ENCODE measurements around the gene EIF2S2.

DNA sequence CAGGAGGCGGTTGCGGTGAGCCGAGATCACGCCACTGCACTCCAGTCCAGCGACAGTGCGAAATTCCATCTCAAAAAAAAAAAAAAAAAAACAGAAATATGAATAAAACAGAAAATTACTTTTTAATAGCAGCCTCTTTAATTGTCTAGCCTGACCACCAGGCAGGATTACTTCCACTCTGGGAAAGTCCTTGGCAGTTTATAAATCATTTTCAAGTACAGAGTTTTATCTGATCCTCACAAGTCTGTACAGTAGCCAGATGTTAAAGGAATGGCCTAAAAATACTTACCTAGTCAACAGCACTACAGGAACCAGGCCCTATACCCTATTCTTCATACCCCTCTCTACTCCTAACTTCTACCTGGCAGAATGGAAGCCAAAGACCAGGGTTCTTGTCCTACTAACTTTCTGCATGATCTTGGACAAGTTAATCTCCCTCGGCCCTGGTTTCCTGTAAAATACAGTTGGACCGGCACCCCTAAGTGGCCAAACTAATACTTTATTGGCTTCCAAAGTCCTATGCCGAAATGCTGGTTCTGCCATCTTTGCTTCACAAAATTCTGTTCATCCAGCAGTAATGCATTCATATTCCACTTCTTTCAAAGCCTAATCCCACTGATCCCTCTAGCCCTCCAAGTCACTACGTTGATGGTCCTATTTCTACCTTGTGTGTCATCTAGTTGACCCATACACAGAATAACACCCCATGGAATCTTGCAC lies 1.9 kb downstream of the EIF2S2 start:
- no peak for TF ChIP-seq CTCF (IDR thresholded peaks at IDR 0.05)
- no peak for TF ChIP-seq POLR2AphosphoS5 (IDR thresholded peaks at IDR 0.05)
- no peak for TF ChIP-seq POLR2A (IDR thresholded peaks at IDR 0.05)
